GM21390 (cell line): ENCODE results near the gene STMP1.
"Not testable (repeated sequence)": the region's sequence is repeated elsewhere in the genome, so short reads cannot be mapped to it uniquely, and the experiment has no call there.

Source experiments
- ATAC-seq: cut with Tn5 transposase; IDR thresholded peaks from one replicate; pipeline ENCODE4 v1.9.1; 2021; ENCODE audit not compliant: unreplicated experiment

Gene STMP1

GRCh38 chr7:135662373-135663114, at the start of gene STMP1:
TSS of gene STMP1 (plus strand) at chr7:135662514.
- ATAC-seq, result peak; percentile 95

GRCh38 chr7:135616136-135616535, 46.2 kb upstream of the STMP1 start:
- no peak for ATAC-seq

- no peak for ATAC-seq
These were observed 44.5 kb upstream of the STMP1 start for GRCh38 chr7:135617781-135618180.

- no peak for ATAC-seq
These were observed 43.8 kb upstream of the STMP1 start for GRCh38 chr7:135618510-135618909.

- ATAC-seq, result no peak
These were observed 41.9 kb upstream of the STMP1 start for GRCh38 chr7:135620447-135620846.

- no peak for ATAC-seq
These were observed 41.1 kb upstream of the STMP1 start for GRCh38 chr7:135620980-135621850.

- no peak for ATAC-seq
These were observed 28.0 kb upstream of the STMP1 start for GRCh38 chr7:135634191-135634878.

GRCh38 chr7:135639690-135640089, 22.6 kb upstream of the STMP1 start:
- not testable (repeated sequence) for ATAC-seq

- no peak for ATAC-seq
These were observed 18.2 kb upstream of the STMP1 start for GRCh38 chr7:135644154-135644553.

GRCh38 chr7:135644729-135645128, 17.6 kb upstream of the STMP1 start:
- no peak for ATAC-seq

- ATAC-seq, result no peak
These were observed 16.9 kb upstream of the STMP1 start for GRCh38 chr7:135645296-135645904.

DNA sequence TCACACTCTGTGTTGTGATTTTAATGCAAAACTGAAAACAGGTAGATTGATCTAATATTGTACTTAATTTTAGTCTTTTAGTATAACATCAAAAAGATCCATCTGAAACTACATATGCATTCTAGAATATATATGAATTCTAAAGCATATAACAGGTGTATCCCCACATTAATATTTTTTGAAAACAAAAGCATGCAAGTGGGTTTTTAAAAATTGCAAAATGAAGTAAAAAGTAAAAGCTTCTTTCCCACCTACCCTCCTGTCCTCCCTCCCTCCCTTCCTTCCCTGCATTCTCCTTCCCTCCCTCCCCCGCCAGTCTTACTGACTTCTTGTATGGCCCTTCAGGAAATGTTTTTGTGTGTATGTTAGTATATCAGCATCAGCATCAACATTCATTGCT, 14.6 kb upstream of the STMP1 start:
- ATAC-seq, result no peak

DNA sequence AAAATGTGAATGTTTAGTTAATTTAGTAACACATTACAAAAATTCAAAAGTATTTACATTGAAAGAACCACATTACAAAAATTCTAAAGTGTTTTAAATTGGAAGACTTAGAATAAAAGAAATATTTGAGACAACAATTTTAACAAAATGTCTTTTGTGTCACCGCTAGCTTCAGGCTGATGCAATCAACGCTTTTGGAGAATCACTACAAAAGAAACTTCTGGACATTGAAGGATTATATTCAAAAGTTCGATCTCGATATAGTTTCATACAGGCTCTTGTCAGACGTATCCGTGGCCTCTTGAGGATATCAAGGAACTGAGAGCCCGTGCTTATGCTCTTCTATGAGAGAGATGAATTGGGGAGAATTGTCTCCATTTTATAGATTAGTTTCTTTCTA, 14.1 kb upstream of the STMP1 start:
- ATAC-seq, result no peak

GRCh38 chr7:135650831-135651573, 11.3 kb upstream of the STMP1 start:
- ATAC-seq, result no peak

DNA sequence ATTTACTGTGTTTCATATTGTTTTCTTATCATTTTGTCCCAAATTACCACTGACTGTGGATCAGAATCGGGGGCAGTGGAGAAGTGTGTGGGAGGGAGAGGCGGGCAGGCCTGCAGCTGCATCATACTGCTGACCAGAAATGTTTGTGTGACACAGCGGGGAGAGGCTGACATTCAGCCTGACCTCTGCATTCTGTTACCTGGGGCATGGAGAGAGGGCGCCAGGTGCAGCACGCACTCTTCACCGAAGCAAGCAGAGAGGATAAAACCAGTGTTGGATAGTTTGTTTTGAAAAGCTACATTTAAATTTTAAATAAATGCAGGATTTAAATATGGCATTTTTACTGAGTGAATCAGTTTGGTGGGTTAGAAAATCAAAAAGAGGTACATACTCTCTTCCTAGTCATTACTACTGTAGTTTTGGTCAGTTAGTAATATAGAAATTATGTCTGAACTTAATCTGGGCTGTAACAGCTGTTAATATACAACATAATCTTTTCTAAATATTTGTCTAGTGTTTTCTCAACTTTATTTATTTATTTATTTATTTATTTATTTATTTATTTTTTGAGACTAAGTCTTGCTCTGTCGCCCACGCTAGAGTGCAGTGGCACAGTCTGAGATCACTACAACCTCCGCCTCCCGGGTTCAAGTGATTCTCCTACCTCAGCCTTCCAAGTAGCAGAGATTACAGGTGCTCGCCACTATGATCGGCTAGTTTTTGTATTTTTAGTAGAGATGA, 8.8 kb upstream of the STMP1 start:
- no peak for ATAC-seq

DNA sequence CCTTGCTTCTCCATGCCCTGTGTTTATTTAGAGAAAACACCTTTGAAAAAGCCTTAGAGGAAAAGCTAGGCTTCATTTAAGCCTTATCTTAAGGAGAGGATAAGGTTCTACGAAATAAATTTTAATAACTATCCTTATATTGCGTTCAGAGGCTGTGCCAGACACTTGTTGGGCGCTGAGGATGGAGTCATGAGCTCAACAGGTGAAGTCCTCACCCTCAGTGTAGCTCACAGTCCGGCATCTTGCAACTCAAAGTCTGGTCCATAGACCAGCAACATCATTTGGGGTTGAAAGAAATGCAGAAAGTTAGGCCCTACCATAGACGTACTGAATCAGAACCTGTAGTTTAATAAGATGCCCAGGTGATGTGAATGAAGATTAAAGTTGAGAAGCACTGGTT, 3.8 kb upstream of the STMP1 start:
- ATAC-seq, result no peak

GRCh38 chr7:135659159-135659846, 3.0 kb upstream of the STMP1 start:
- no peak for ATAC-seq

DNA sequence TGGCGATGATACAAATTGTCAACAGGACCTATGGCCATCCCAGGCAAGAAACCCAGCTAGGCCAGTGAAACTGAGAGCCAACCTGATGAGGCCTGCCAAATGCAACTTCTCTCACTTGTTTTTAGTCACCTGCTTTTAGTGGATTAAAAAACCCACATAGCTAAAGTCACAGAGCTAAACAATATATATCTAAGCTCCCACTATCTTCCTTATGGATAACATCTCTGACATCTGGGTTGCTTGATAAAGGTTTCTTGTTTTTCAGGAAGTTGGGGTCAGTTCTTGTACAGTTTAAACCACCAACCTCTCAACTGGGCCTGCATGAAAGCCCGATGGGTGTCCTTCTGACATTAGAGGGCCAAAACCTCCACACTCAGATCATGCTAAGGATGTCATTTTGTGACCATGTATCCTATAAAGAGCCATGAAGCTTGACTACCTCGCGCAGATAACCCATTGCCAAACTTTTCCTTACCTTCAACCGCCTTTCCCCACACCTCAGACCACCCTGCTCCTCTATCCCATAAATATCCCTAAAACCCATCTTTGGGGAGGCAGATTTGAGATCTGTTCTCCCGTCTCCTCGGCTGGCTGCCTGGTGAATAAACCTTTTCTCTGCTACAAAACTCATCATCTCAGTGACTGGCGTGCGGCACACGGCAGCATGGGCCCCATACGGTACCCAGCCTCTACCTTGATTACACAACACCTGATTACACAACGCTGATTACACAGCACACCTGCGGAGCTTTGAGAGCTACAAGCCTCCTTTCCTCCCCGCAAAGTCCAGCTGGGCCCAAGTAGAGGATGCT, 797 bp upstream of the STMP1 start:
- no peak for ATAC-seq

GRCh38 chr7:135662123-135662372, 266 bp upstream of the STMP1 start:
- no peak for ATAC-seq
